ENCODE measurements around the gene UNC5C.

GRCh38 chr4:95225849-95226248 lies 322.9 kb downstream of the UNC5C start:
- TF ChIP-seq NR1H2 (CRISPR knock-in tag; IDR thresholded peaks at IDR 0.05) (no peak), E2F1 (CRISPR knock-in tag; IDR thresholded peaks at IDR 0.05) (no peak)
